A172 (cell line): ENCODE measurements around the gene CYS1. TPM values are rescaled to one million over a fixed set of nuclear protein-coding genes. Genes with fewer than 3 reads are reported as not detected.
A peak's percentile ranks its signal among the peaks of the same experiment; 100 is the strongest.

Experiments used
- DNase-seq: peaks from one replicate; pipeline ENCODE4 v3.0.0-alpha.2; 2015; ENCODE audit warnings: low spot score
- total RNA-seq: library from RNA; depleted of rRNA; stranded (reverse); fragments of >200 nt; shearing (Covaris generic); gene quantifications from 2 replicates; pipeline ENCODE4 v1.2.3, GENCODE V29; 2014

Gene CYS1
- total RNA-seq, 1 experiment from 2014 or later: 4.0 TPM

GRCh38 chr2:10047616-10048500, 32.4 kb downstream of the CYS1 start:
- DNase-seq: no peak

- no peak for DNase-seq
Observed at GRCh38 chr2:10046931-10047330, 33.3 kb downstream of the CYS1 start.

GRCh38 chr2:10045561-10046355, 34.5 kb downstream of the CYS1 start:
- no peak for DNase-seq

GRCh38 chr2:10043906-10044601, 36.2 kb downstream of the CYS1 start:
- peak; percentile 83 for DNase-seq

GRCh38 chr2:10043256-10043905, 36.8 kb downstream of the CYS1 start, which contains the start of gene KLF11:
Gene KLF11, plus strand, starts transcription at chr2:10043550. Its CDS starts 167 bp downstream, at chr2:10043717.
- peak; percentile 83 for DNase-seq

GRCh38 chr2:10042301-10043161, 37.7 kb downstream of the CYS1 start:
- peak; percentile 91 for DNase-seq

GRCh38 chr2:10041711-10042110, 38.5 kb downstream of the CYS1 start:
- no peak for DNase-seq

GRCh38 chr2:10039658-10040410, 40.4 kb downstream of the CYS1 start:
- no peak for DNase-seq

- no peak for DNase-seq
Observed at GRCh38 chr2:10038716-10039115, 41.5 kb downstream of the CYS1 start.

GRCh38 chr2:10038123-10038522, 42.1 kb downstream of the CYS1 start:
- no peak for DNase-seq

- DNase-seq: peak; percentile 98
Observed at GRCh38 chr2:10036095-10036884, 43.9 kb downstream of the CYS1 start.

- no peak for DNase-seq
Observed at GRCh38 chr2:10035633-10036032, 44.6 kb downstream of the CYS1 start.

GRCh38 chr2:10035053-10035422, 45.2 kb downstream of the CYS1 start:
- no peak for DNase-seq

GRCh38 chr2:10034333-10035052, 45.7 kb downstream of the CYS1 start:
- no peak for DNase-seq

- no peak for DNase-seq
Observed at GRCh38 chr2:10033251-10034006, 46.8 kb downstream of the CYS1 start.

GRCh38 chr2:10032746-10033105, 47.5 kb downstream of the CYS1 start:
- no peak for DNase-seq

GRCh38 chr2:10031886-10032745, 48.1 kb downstream of the CYS1 start:
- no peak for DNase-seq
